Neuron (in vitro differentiated cells): ENCODE data around the gene FSTL5.
"Not testable (repeated sequence)": the region's sequence is repeated elsewhere in the genome, so short reads cannot be mapped to it uniquely, and the experiment has no call there.

Experiments
- H2AFZ ChIP-seq: one replicate; pipeline ENCODE4 v1.6.1; 2013; ENCODE audit warnings: low read depth, mild to moderate bottlenecking, inconsistent platforms, low read length, moderate library complexity
- H3K27me3 ChIP-seq: one replicate; pipeline ENCODE4 v1.6.1; 2013; ENCODE audit warnings: low read length; ENCODE audit not compliant: insufficient read depth
- H3K36me3 ChIP-seq: one replicate; pipeline ENCODE4 v1.6.1; 2013; ENCODE audit warnings: low read length; ENCODE audit not compliant: insufficient read depth
- H3K4me1 ChIP-seq: one replicate; pipeline ENCODE4 v1.6.1; 2013; ENCODE audit warnings: low read length; ENCODE audit not compliant: insufficient read depth
- H3K4me3 ChIP-seq: 2 replicates; pipeline ENCODE4 v1.5.1; 2013; ENCODE audit warnings: mild to moderate bottlenecking, low read length, moderate library complexity
- H3K9me3 ChIP-seq: one replicate; pipeline ENCODE4 v1.6.1; 2013; ENCODE audit warnings: low read length

Gene FSTL5

GRCh38 chr4:162139412-162139811 is 24.4 kb downstream of the FSTL5 start:
- Histone ChIP-seq H3K4me3 (no peak overlapping the region), H3K27me3 (no peaks in the 10 kb centered on the region), H2AFZ (no peak overlapping the region), H3K36me3 (no peaks in the 10 kb centered on the region), H3K4me1 (no peaks in the 10 kb centered on the region), H3K9me3 (no peaks in the 10 kb centered on the region)

GRCh38 chr4:162131256-162131655 is 32.5 kb downstream of the FSTL5 start:
- H3K4me1 ChIP-seq, result no peaks in the 10 kb centered on the region
- H2AFZ ChIP-seq, result no peak overlapping the region
- no peaks in the 10 kb centered on the region for H3K27me3 ChIP-seq
- H3K4me3 ChIP-seq, result no peak overlapping the region
- H3K9me3 ChIP-seq, result no peaks in the 10 kb centered on the region
- H3K36me3 ChIP-seq, result no peaks in the 10 kb centered on the region

- Histone ChIP-seq H3K36me3 (no peaks in the 10 kb centered on the region), H3K27me3 (no peaks in the 10 kb centered on the region), H3K9me3 (no peaks in the 10 kb centered on the region), H2AFZ (no peak overlapping the region), H3K4me1 (no peaks in the 10 kb centered on the region), H3K4me3 (no peak overlapping the region)
Measured at GRCh38 chr4:162126729-162127128, 37.1 kb downstream of the FSTL5 start.

- no peak overlapping the region for H3K4me3 ChIP-seq
- no peaks in the 10 kb centered on the region for H3K9me3 ChIP-seq
- H3K36me3 ChIP-seq, result no peaks in the 10 kb centered on the region
- no peak overlapping the region for H2AFZ ChIP-seq
- H3K27me3 ChIP-seq, result no peaks in the 10 kb centered on the region
- H3K4me1 ChIP-seq, result peaks cover 7% of the 10 kb centered on the region
Measured at GRCh38 chr4:162117051-162117450, 46.7 kb downstream of the FSTL5 start.

- Histone ChIP-seq H3K9me3 (no peaks in the 10 kb centered on the region), H3K36me3 (no peaks in the 10 kb centered on the region), H3K4me1 (peaks cover 7% of the 10 kb centered on the region), H3K4me3 (no peak overlapping the region), H3K27me3 (no peaks in the 10 kb centered on the region), H2AFZ (peak overlapping the region; percentile 59)
Measured at GRCh38 chr4:162116095-162116779, 47.6 kb downstream of the FSTL5 start.

- H3K4me3 ChIP-seq, result no peak overlapping the region
- no peaks in the 10 kb centered on the region for H3K27me3 ChIP-seq
- no peaks in the 10 kb centered on the region for H3K9me3 ChIP-seq
- H3K4me1 ChIP-seq, result peaks cover 7% of the 10 kb centered on the region
- peak overlapping the region; percentile 59 for H2AFZ ChIP-seq
- H3K36me3 ChIP-seq, result no peaks in the 10 kb centered on the region
Measured at GRCh38 chr4:162115333-162115732, 48.5 kb downstream of the FSTL5 start.

- Histone ChIP-seq H3K9me3 (no peaks in the 10 kb centered on the region), H3K4me3 (no peak overlapping the region), H3K27me3 (no peaks in the 10 kb centered on the region), H3K36me3 (no peaks in the 10 kb centered on the region), H3K4me1 (peaks cover 6% of the 10 kb centered on the region), H2AFZ (no peak overlapping the region)
Measured at GRCh38 chr4:162111078-162111477, 52.7 kb downstream of the FSTL5 start.

- H2AFZ ChIP-seq, result peak overlapping the region; percentile 34
- no peaks in the 10 kb centered on the region for H3K9me3 ChIP-seq
- no peaks in the 10 kb centered on the region for H3K36me3 ChIP-seq
- H3K4me1 ChIP-seq, result peaks cover 2% of the 10 kb centered on the region
- no peaks in the 10 kb centered on the region for H3K27me3 ChIP-seq
- H3K4me3 ChIP-seq, result no peak overlapping the region
Measured at GRCh38 chr4:162104459-162105124, 59.2 kb downstream of the FSTL5 start.

GRCh38 chr4:162103908-162104307 is 59.9 kb downstream of the FSTL5 start:
- H3K27me3 ChIP-seq, H3K36me3 ChIP-seq, H3K4me1 ChIP-seq, H3K4me3 ChIP-seq, H3K9me3 ChIP-seq, H2AFZ ChIP-seq: not testable (repeated sequence)

GRCh38 chr4:162102713-162103112 is 61.1 kb downstream of the FSTL5 start:
- H3K27me3 ChIP-seq, result no peaks in the 10 kb centered on the region
- no peak overlapping the region for H3K4me3 ChIP-seq
- peaks cover 2% of the 10 kb centered on the region for H3K4me1 ChIP-seq
- H3K36me3 ChIP-seq, result no peaks in the 10 kb centered on the region
- no peak overlapping the region for H2AFZ ChIP-seq
- H3K9me3 ChIP-seq, result no peaks in the 10 kb centered on the region

- Histone ChIP-seq H3K9me3 (no peaks in the 10 kb centered on the region), H3K27me3 (no peaks in the 10 kb centered on the region), H3K36me3 (no peaks in the 10 kb centered on the region), H3K4me1 (peaks cover 2% of the 10 kb centered on the region), H3K4me3 (no peak overlapping the region), H2AFZ (peak overlapping the region; percentile 16)
Measured at GRCh38 chr4:162101337-162101736, 62.5 kb downstream of the FSTL5 start.

GRCh38 chr4:162075726-162076125 is 88.1 kb downstream of the FSTL5 start:
- Histone ChIP-seq H3K36me3 (no peaks in the 10 kb centered on the region), H3K4me1 (no peaks in the 10 kb centered on the region), H3K4me3 (no peak overlapping the region), H3K9me3 (no peaks in the 10 kb centered on the region), H3K27me3 (no peaks in the 10 kb centered on the region), H2AFZ (no peak overlapping the region)

- H2AFZ ChIP-seq, result peak overlapping the region; percentile 34
- no peaks in the 10 kb centered on the region for H3K36me3 ChIP-seq
- no peaks in the 10 kb centered on the region for H3K27me3 ChIP-seq
- peaks cover 12% of the 10 kb centered on the region for H3K4me1 ChIP-seq
- H3K9me3 ChIP-seq, result no peaks in the 10 kb centered on the region
- H3K4me3 ChIP-seq, result no peak overlapping the region
Measured at GRCh38 chr4:162061214-162061613, 102.6 kb downstream of the FSTL5 start.

- no peaks in the 10 kb centered on the region for H3K9me3 ChIP-seq
Measured at GRCh38 chr4:162059656-162060055, 104.1 kb downstream of the FSTL5 start.

More at GRCh38 chr4:162059656-162060055, 104.1 kb downstream of the FSTL5 start:
- H3K36me3 ChIP-seq, result no peaks in the 10 kb centered on the region
- peaks cover 12% of the 10 kb centered on the region for H3K4me1 ChIP-seq
- no peaks in the 10 kb centered on the region for H3K27me3 ChIP-seq
- no peak overlapping the region for H3K4me3 ChIP-seq
- H2AFZ ChIP-seq, result no peak overlapping the region
